Eye (tissue), 1 donor: ENCODE measurements around the gene RAB9B.
"Not testable (repeated sequence)": the region's sequence is repeated elsewhere in the genome, so short reads cannot be mapped to it uniquely, and the experiment has no call there.

Experiments used
- DNase-seq: peaks from one replicate; pipeline ENCODE4 v3.0.0-alpha.2; 2015

Gene RAB9B, protein sequence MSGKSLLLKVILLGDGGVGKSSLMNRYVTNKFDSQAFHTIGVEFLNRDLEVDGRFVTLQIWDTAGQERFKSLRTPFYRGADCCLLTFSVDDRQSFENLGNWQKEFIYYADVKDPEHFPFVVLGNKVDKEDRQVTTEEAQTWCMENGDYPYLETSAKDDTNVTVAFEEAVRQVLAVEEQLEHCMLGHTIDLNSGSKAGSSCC

GRCh38 chrX:103831803-103832544 lies at the start of gene RAB9B:
RAB9B (minus strand) TSS chrX:103832257; CDS start chrX:103825784, 6,473 bp downstream.
- peak; percentile 86 for DNase-seq

DNA sequence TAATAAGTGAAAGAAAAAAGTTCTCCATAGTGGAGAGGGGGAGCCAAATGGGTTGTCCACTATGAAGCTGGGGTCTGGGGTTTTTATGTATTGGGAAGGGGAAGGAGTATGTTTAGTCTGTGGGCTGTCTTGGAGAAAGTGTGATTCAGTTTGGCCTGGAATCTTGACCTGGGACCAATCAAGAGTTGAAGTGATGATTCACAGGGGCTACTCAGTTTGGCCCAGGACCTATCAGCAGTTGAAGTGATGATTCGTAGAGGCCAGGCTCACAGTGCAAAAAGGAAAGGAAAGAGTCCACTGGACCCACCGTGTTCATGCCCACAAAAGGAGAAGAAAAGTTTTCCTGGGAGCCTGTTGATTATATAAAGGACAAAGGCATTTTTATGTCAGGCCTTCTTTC lies 47.3 kb upstream of the RAB9B start:
- DNase-seq: no peak

DNA sequence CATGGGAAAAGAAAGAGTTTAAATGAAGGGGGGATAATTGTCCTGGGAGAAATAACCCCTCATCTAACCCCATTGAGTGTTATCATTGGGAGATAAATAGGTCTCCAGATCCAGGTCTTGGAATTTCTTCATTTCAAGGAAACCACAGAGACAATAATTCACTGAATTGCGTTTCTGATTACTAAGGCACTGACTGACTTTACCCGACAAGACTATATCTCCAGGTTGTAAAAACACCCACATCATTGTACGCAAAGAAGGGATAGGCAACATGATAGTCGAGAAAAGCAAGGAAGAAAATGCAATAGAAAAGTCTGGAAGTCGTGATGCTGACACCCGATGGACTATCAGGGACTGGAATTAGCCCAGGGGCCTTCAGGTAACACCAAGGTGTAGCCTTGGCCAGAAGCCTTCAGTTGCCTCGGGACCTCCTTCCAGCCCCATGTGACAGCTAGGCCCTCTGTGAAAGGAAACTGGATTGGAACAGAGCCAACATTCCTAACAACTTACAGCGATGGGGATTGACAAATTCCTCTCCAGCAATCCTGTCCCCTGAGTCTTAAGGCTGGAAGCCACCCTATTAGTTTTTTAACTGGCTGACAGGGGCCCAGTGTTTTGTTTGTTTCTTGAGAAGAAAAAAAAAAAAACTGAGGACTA lies 46.5 kb upstream of the RAB9B start:
- peak; percentile 14 for DNase-seq

DNA sequence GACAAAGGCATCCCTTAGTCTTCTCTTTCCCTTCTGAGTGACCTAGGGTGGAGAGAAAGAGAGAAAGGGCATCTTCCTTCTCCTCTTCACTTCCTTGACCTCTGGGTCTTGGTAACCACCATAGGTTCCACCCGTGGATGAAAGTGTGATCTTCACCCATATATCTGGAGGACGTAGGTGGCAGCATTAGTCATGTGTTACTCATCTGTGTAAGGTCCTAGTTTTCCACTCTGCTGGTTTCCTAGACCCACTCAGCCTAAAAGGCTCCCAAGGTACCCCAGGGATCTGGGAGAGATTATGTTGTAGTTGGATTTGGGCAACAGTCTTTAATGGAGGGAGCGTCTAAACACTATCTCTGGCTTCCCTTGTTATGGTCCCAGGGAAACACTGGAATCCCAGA lies 45.5 kb upstream of the RAB9B start:
- no peak for DNase-seq

DNA sequence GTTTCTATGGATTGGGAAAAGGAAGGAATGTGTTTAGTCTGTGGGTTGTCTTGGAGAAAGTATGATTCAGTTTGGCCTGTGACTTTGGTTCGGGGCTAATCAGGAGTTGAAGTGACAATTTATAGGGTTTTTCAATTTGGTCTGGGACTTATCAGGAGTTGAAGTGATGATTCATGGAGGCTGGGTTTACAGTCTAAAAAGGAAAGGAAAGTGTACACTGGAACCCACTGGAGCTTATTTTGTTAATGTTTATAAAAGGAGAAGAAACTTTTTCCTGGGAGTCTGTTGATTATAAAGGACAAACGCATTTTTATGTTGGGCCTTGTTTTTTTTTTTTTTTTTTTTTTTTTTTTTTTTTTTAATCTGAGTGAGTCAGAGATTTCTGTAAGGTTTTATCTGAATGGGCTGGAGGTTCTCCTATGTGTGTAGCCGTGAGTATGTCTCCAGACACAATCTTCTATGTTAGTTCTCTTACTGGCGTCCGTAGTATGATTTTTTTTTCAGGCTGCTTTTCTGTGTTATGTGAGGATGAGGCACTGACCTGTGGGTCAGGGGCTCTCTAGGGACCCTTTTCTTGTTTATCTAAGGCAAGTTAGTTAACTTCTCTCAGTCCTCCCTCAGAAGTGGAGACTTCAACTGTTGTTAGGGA lies 33.0 kb upstream of the RAB9B start:
- DNase-seq: no peak

- no peak for DNase-seq
Observed at GRCh38 chrX:103864149-103864548, 32.1 kb upstream of the RAB9B start.

GRCh38 chrX:103861200-103861599 lies 29.1 kb upstream of the RAB9B start:
- DNase-seq: no peak

- no peak for DNase-seq
Observed at GRCh38 chrX:103849558-103849957, 17.5 kb upstream of the RAB9B start.

DNA sequence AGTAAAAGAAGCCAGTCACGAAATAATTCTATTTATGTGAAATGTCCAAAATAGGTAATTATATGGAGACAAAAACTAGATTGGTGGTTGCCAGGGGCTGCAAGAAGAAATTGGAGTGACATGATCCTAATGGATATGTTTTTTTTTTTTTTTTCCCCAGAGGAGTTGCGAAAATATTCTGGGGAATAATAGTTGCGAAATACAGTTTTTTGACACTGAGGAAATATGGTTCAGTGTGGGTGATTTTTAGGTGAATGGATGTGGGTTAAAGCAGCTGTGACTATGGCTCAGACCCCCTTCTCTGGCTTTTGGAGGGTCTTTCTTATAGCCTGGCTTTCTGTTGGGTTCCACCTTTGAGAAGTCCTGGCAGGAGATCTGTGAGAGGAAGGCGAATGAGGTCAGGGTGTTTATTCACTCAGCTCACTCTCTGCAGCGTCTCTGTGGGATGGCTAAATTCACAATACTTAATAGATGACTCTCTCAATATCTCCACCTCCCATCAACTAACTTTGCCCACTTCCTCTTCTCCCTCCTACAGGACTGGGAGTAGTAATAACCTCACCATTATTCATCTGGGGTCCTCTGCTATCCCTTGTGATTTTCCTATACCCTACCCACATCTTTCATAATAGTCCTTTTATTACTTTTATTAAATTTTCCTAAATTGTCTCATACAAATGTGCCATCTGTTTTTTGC lies 15.3 kb upstream of the RAB9B start:
- DNase-seq: no peak

DNA sequence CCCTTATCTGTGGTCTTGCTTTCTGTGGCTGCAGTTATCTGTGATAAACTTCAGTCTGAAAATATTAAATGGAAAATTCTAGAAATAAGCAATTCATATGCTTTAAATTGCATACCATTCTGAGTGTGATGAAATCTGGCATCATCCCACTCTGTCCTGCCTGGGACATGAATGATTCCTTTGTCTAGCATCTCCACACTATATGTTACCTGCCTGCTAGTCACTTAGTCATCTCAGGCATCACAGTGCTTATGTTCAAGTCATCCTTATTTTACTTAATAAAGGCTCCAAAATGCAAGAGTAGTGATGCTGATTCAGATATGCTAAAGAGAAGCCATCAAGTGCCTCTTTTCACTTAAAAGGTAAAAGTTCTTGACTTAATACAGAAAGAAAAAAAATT lies 14.3 kb upstream of the RAB9B start:
- no peak for DNase-seq

- DNase-seq: peak; percentile 79
Observed at GRCh38 chrX:103845165-103845653, 13.2 kb upstream of the RAB9B start.

DNA sequence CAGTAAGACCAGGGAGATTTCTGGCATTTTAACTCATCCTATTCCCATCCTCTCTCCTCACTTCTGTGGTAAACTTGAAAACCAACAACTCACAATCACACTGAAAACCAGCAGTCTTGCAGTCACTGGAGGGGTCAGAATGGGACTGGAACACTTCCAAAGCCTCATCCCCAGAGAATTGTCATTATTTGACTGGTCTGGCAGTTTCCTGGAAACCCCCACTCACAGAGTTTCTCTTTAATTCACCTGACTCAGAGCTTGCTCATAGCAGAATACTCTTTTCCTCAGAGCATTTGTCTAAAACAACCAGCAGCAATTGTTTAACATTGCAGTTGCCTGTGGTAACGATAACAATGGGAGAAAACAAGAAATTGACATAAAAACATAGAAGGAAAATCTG lies 7.3 kb upstream of the RAB9B start:
- DNase-seq: no peak

- no peak for DNase-seq
Observed at GRCh38 chrX:103831342-103831802, 685 bp downstream of the RAB9B start.

DNA sequence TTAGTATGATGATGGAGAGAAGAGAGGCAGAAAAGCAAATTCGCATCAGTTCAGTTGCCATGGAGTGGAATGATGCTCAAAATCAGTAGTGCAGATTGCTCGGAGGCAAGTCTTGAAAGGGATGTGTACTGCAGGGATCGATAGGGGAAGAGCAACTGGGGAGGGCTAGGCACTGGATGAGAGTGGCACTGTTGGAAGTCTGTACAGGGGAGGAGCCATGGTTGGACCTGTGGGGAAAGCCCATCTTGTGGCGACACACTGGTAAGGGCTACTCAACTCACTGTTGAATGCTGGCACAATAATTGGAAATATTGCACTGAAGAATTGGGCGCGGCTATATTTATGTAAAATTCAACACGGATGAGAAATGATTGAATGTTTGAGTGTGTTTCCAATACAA lies 1.2 kb downstream of the RAB9B start:
- peak; percentile 1 for DNase-seq

GRCh38 chrX:103828529-103828928 lies 3.5 kb downstream of the RAB9B start:
- peak; percentile 1 for DNase-seq

GRCh38 chrX:103825881-103826280 lies 6.2 kb downstream of the RAB9B start:
- no peak for DNase-seq

- DNase-seq: no peak
Observed at GRCh38 chrX:103823591-103823990, 8.5 kb downstream of the RAB9B start.

- DNase-seq: not testable (repeated sequence)
Observed at GRCh38 chrX:103820802-103821201, 11.3 kb downstream of the RAB9B start.

DNA sequence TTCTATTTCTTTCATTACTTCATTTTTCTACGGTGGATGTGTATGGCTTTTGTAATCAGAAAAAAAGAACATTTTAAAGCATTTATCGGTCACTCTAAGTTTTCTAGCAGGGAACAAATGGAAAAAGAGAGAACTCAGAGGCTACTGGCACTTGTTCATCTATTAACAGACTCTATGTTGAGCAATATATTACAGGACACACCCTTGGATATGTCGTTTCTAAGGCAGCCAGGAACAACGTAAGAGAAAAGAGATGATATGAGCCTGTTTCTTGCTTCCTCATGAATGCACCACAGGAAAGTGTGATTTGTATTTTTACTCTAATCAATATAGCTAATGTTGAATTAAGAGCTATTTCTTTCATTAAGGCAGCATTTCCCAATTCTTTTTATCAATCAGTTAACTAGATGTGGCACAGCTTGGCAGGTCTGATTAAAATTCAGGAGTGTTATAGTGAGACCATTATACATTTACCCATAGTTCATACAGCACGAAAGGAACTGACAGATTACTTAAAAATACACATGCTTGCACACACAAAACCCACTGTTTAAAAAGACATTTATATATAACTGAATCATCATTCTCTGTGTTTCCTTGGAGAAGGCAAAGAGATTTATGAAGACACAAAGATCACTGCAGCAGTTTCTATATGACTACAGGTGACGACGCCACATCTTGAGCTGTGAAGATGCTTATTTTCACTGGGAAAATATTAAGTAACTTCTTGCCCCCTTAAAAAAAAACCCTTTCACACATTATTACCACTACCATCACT lies 13.0 kb downstream of the RAB9B start:
- DNase-seq: no peak

GRCh38 chrX:103817502-103817901 lies 14.6 kb downstream of the RAB9B start:
- peak; percentile 87 for DNase-seq

- not testable (repeated sequence) for DNase-seq
Observed at GRCh38 chrX:103817101-103817500, 15.0 kb downstream of the RAB9B start.

DNA sequence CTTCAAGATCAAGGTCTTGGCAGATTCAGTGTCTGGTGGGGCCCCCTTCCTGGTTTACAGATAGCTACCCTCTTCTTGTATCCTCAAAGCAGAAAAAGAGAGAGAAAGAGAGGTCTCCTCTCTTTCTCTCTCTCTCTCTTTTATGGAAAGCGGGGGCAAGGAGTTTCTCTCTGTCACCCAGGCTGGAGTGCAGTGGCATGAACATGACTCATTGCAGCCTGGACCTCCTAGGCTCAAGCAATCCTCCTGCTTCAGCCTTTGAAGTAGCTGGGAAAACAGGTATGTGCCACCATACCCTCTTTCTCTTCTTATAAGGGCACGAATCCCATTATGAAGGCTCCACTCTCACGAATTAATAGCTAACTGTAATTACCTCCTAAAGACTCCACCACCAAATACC lies 20.2 kb downstream of the RAB9B start:
- no peak for DNase-seq
